SK-N-SH (cell line): ENCODE data around the gene TRIM16.
"Not testable (repeated sequence)": the region's sequence is repeated elsewhere in the genome, so short reads cannot be mapped to it uniquely, and the experiment has no call there.

Source experiments
- CHD2 ChIP-seq: fragments of 150-350 bp; IDR thresholded peaks from 2 replicates; pipeline ENCODE4 v1.6.1; 2018; ENCODE audit warnings: low read length; ENCODE audit not compliant: partially characterized antibody
- EP300 ChIP-seq, 2 experiments: IDR thresholded peaks; 2 replicates each; pipeline versions ENCODE4 v1.4.0 to v1.6.1; 2012; ENCODE audit warnings: borderline replicate concordance in 1 of 2, low read depth in 1 of 2, low read length in 1 of 2
- FOSL2 ChIP-seq: IDR thresholded peaks from 2 replicates; pipeline ENCODE4 v1.4.0; 2012; ENCODE audit warnings: low read depth, mild to moderate bottlenecking, moderate library complexity, borderline replicate concordance
- FOXJ3 ChIP-seq: sonication (generic); formaldehyde crosslinking; IDR thresholded peaks from 2 replicates; pipeline ENCODE4 v1.5.1; 2020; ENCODE audit warnings: mild to moderate bottlenecking, missing genetic modification reagents
- JUND ChIP-seq: IDR thresholded peaks from 2 replicates; pipeline ENCODE4 v1.4.0; 2012
- MAX ChIP-seq: IDR thresholded peaks from 2 replicates; pipeline ENCODE4 v1.4.0; 2012; ENCODE audit warnings: low read depth
- MXI1 ChIP-seq: IDR thresholded peaks from 2 replicates; pipeline ENCODE4 v1.6.1; 2012; ENCODE audit warnings: mild to moderate bottlenecking, low read depth, low read length, improper control_type of control experiment
- POLR2AphosphoS5 ChIP-seq: IDR thresholded peaks from 2 replicates; pipeline ENCODE4 v1.6.1; 2012; ENCODE audit warnings: low read depth, low read length
- RAD21 ChIP-seq: IDR thresholded peaks from 2 replicates; pipeline ENCODE4 v1.6.1; 2012; ENCODE audit warnings: mild to moderate bottlenecking, low read length
- RFX5 ChIP-seq: IDR thresholded peaks from 2 replicates; pipeline ENCODE4 v1.6.1; 2012; ENCODE audit warnings: mild to moderate bottlenecking, improper control_type of control experiment, low read length
- SIN3A ChIP-seq: IDR thresholded peaks from 2 replicates; pipeline ENCODE4 v1.6.1; 2012; ENCODE audit warnings: low read depth, mild to moderate bottlenecking, low read length, moderate library complexity, borderline replicate concordance
- TAF1 ChIP-seq: IDR thresholded peaks from 2 replicates; pipeline ENCODE4 v1.6.1; 2012; ENCODE audit warnings: low read depth, mild to moderate bottlenecking, low read length, moderate library complexity, borderline replicate concordance
- TF ChIP-seq, protein P1 (sequence below): fragments of 200-600 bp; sonication (generic); IDR thresholded peaks from 2 replicates; pipeline ENCODE4 v1.6.1; 2017; ENCODE audit warnings: antibody characterized with exemption, mild to moderate bottlenecking, moderate library complexity
- TF ChIP-seq, protein P2 (sequence below): IDR thresholded peaks from 2 replicates; pipeline ENCODE4 v1.6.1; 2012; ENCODE audit warnings: mild to moderate bottlenecking, low read depth, low read length, moderate library complexity

- TF ChIP-seq POLR2AphosphoS5; FOSL2; EP300 (IDR thresholded peaks at IDR 0.05; ENCODE audit: borderline replicate concordance in 1 of 2, low read depth in 1 of 2, low read length in 1 of 2); FOXJ3 (CRISPR knock-in tag); MXI1; SIN3A; TAF1; MAX; CHD2; JUND; RFX5; RAD21: not testable (repeated sequence)
- TF ChIP-seq, protein P1, sequence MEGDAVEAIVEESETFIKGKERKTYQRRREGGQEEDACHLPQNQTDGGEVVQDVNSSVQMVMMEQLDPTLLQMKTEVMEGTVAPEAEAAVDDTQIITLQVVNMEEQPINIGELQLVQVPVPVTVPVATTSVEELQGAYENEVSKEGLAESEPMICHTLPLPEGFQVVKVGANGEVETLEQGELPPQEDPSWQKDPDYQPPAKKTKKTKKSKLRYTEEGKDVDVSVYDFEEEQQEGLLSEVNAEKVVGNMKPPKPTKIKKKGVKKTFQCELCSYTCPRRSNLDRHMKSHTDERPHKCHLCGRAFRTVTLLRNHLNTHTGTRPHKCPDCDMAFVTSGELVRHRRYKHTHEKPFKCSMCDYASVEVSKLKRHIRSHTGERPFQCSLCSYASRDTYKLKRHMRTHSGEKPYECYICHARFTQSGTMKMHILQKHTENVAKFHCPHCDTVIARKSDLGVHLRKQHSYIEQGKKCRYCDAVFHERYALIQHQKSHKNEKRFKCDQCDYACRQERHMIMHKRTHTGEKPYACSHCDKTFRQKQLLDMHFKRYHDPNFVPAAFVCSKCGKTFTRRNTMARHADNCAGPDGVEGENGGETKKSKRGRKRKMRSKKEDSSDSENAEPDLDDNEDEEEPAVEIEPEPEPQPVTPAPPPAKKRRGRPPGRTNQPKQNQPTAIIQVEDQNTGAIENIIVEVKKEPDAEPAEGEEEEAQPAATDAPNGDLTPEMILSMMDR, result not testable (repeated sequence)
- TF ChIP-seq, protein P2, sequence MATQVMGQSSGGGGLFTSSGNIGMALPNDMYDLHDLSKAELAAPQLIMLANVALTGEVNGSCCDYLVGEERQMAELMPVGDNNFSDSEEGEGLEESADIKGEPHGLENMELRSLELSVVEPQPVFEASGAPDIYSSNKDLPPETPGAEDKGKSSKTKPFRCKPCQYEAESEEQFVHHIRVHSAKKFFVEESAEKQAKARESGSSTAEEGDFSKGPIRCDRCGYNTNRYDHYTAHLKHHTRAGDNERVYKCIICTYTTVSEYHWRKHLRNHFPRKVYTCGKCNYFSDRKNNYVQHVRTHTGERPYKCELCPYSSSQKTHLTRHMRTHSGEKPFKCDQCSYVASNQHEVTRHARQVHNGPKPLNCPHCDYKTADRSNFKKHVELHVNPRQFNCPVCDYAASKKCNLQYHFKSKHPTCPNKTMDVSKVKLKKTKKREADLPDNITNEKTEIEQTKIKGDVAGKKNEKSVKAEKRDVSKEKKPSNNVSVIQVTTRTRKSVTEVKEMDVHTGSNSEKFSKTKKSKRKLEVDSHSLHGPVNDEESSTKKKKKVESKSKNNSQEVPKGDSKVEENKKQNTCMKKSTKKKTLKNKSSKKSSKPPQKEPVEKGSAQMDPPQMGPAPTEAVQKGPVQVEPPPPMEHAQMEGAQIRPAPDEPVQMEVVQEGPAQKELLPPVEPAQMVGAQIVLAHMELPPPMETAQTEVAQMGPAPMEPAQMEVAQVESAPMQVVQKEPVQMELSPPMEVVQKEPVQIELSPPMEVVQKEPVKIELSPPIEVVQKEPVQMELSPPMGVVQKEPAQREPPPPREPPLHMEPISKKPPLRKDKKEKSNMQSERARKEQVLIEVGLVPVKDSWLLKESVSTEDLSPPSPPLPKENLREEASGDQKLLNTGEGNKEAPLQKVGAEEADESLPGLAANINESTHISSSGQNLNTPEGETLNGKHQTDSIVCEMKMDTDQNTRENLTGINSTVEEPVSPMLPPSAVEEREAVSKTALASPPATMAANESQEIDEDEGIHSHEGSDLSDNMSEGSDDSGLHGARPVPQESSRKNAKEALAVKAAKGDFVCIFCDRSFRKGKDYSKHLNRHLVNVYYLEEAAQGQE, result not testable (repeated sequence)
Measured at GRCh38 chr17:15623255-15623654, 60.9 kb downstream of the TRIM16 start.
